ENCODE data around the gene LINGO1.

The LINGO1 gene

GRCh38 chr15:77582763-77583162, 49.9 kb downstream of the LINGO1 start:
- peak overlapping the region; percentile 49 for H2BK15ac ChIP-seq (ENCODE audit: low read length)
- no peak overlapping the region for H4K91ac ChIP-seq (ENCODE audit: low read depth, low read length, poor library complexity)
- no peak overlapping the region for H3K4me2 ChIP-seq (ENCODE audit: insufficient read depth, low read length, poor library complexity, severe bottlenecking)
- peaks cover 0 to 7% (median 3%) of the 10 kb centered on the region in 3 experiments for H3K27me3 ChIP-seq (ENCODE audit: control insufficient read depth in 3 of 3, insufficient read depth in 3 of 3, low read depth in 1 of 3, low read length in 3 of 3)
- no peak overlapping the region for H4K8ac ChIP-seq (ENCODE audit: low read depth, low read length)
- H2AFZ ChIP-seq (ENCODE audit: low read length) = no peak overlapping the region
- no peak overlapping the region for H3K4me3 ChIP-seq (ENCODE audit: low read length in 2 of 2)
- peak overlapping the region; percentile 13 for H3K23ac ChIP-seq (ENCODE audit: low read depth, low read length, poor library complexity)
- no peaks in the 10 kb centered on the region for H3K36me3 ChIP-seq (replicated peaks in 1 of 2; ENCODE audit: control insufficient read depth in 2 of 2, insufficient read depth in 2 of 2, low read length in 2 of 2)
- peak overlapping the region; percentile 84 for H3K14ac ChIP-seq (ENCODE audit: low read length)
- H3K79me1 ChIP-seq (ENCODE audit: low read depth, low read length) = no peaks in the 10 kb centered on the region
- peak overlapping the region; percentile 7 for H3K18ac ChIP-seq (ENCODE audit: low read length)
- no peak overlapping the region for H3K9ac ChIP-seq (ENCODE audit: low read depth, low read length, poor library complexity)
- no peak for DNase-seq (ENCODE audit: low spot score)
- peak overlapping the region; percentile 85 for H2BK5ac ChIP-seq (ENCODE audit: low read length)
- H2BK120ac ChIP-seq (ENCODE audit: low read depth, low read length) = no peak overlapping the region
- WGBS, 2 donors (ENCODE audit: extremely low coverage in 2 of 2, insufficient read length in 2 of 2, insufficient replicate concordance in 1 of 2) = no CpG with 5 or more reads among the region's 5 CpGs
- H3K4ac ChIP-seq (ENCODE audit: low read length) = no peak overlapping the region
- H3K9me3 ChIP-seq (replicated peaks in 1 of 2; ENCODE audit: control insufficient read depth in 2 of 2, insufficient read depth in 1 of 2, low read depth in 1 of 2, low read length in 2 of 2) = no peaks in the 10 kb centered on the region
- H2AK5ac ChIP-seq (ENCODE audit: low read depth, low read length) = peak overlapping the region; percentile 57
- peaks cover 4 to 6% of the 10 kb centered on the region in 2 donors for H3K4me1 ChIP-seq (ENCODE audit: control insufficient read depth in 2 of 2, insufficient read depth in 1 of 2, low read depth in 1 of 2, low read length in 2 of 2)
- H2BK12ac ChIP-seq (ENCODE audit: low read length) = no peak overlapping the region
- H3K27ac ChIP-seq (replicated peaks; ENCODE audit: low read length) = no peak overlapping the region

GRCh38 chr15:77581896-77582569, 50.7 kb downstream of the LINGO1 start:
- no peak overlapping the region for H2BK120ac ChIP-seq (ENCODE audit: low read depth, low read length)
- peak overlapping the region; percentile 57 for H2AK5ac ChIP-seq (ENCODE audit: low read depth, low read length)
- no peaks in the 10 kb centered on the region for H3K9me3 ChIP-seq (replicated peaks in 1 of 2; ENCODE audit: control insufficient read depth in 2 of 2, insufficient read depth in 1 of 2, low read depth in 1 of 2, low read length in 2 of 2)
- peaks cover 0 to 7% (median 3%) of the 10 kb centered on the region in 3 experiments for H3K27me3 ChIP-seq (ENCODE audit: control insufficient read depth in 3 of 3, insufficient read depth in 3 of 3, low read depth in 1 of 3, low read length in 3 of 3)
- no peak overlapping the region for H2AFZ ChIP-seq (ENCODE audit: low read length)
- no peaks in the 10 kb centered on the region for H3K36me3 ChIP-seq (replicated peaks in 1 of 2; ENCODE audit: control insufficient read depth in 2 of 2, insufficient read depth in 2 of 2, low read length in 2 of 2)
- no peak overlapping the region for H3K4me2 ChIP-seq (ENCODE audit: insufficient read depth, low read length, poor library complexity, severe bottlenecking)
- peak overlapping the region; percentile 52 for H3K18ac ChIP-seq (ENCODE audit: low read length)
- peak overlapping the region; percentile 49 for H2BK15ac ChIP-seq (ENCODE audit: low read length)
- H3K4me1 ChIP-seq (ENCODE audit: control insufficient read depth in 2 of 2, insufficient read depth in 1 of 2, low read depth in 1 of 2, low read length in 2 of 2) = peaks cover 9 to 13% of the 10 kb centered on the region in 2 donors
- no CpG with 5 or more reads among the region's 18 CpGs for WGBS, 2 donors (ENCODE audit: extremely low coverage in 2 of 2, insufficient read length in 2 of 2, insufficient replicate concordance in 1 of 2)
- H3K4me3 ChIP-seq (ENCODE audit: low read length in 2 of 2) = no peak overlapping the region
- no peak overlapping the region for H3K27ac ChIP-seq (replicated peaks; ENCODE audit: low read length)
- no peak overlapping the region for H4K8ac ChIP-seq (ENCODE audit: low read depth, low read length)
- DNase-seq (ENCODE audit: low spot score) = no peak
- H2BK5ac ChIP-seq (ENCODE audit: low read length) = no peak overlapping the region
- peak overlapping the region; percentile 32 for H3K9ac ChIP-seq (ENCODE audit: low read depth, low read length, poor library complexity)
- no peak overlapping the region for H3K4ac ChIP-seq (ENCODE audit: low read length)
- H2BK12ac ChIP-seq (ENCODE audit: low read length) = no peak overlapping the region
- no peaks in the 10 kb centered on the region for H3K79me1 ChIP-seq (ENCODE audit: low read depth, low read length)
- H3K23ac ChIP-seq (ENCODE audit: low read depth, low read length, poor library complexity) = no peak overlapping the region
- H3K14ac ChIP-seq (ENCODE audit: low read length) = no peak overlapping the region
- H4K91ac ChIP-seq (ENCODE audit: low read depth, low read length, poor library complexity) = no peak overlapping the region

GRCh38 chr15:77580996-77581682, 51.6 kb downstream of the LINGO1 start:
- Histone ChIP-seq H4K91ac (ENCODE audit: low read depth, low read length, poor library complexity) (no peak overlapping the region), H3K23ac (ENCODE audit: low read depth, low read length, poor library complexity) (no peak overlapping the region), H3K36me3 (replicated peaks in 1 of 2; ENCODE audit: control insufficient read depth in 2 of 2, insufficient read depth in 2 of 2, low read length in 2 of 2) (no peaks in the 10 kb centered on the region), H3K4me1 (ENCODE audit: control insufficient read depth in 2 of 2, insufficient read depth in 1 of 2, low read depth in 1 of 2, low read length in 2 of 2) (peaks cover 10 to 13% of the 10 kb centered on the region in 2 donors), H2AK5ac (ENCODE audit: low read depth, low read length) (no peak overlapping the region), H3K27ac (replicated peaks; ENCODE audit: low read length) (no peak overlapping the region), H3K4me3 (ENCODE audit: low read length in 2 of 2) (no peak overlapping the region), H3K4me2 (ENCODE audit: insufficient read depth, low read length, poor library complexity, severe bottlenecking) (no peak overlapping the region), H3K9ac (ENCODE audit: low read depth, low read length, poor library complexity) (no peak overlapping the region), H2BK5ac (ENCODE audit: low read length) (no peak overlapping the region), H2BK12ac (ENCODE audit: low read length) (no peak overlapping the region), H3K4ac (ENCODE audit: low read length) (no peak overlapping the region), H4K8ac (ENCODE audit: low read depth, low read length) (no peak overlapping the region), H2AFZ (ENCODE audit: low read length) (no peak overlapping the region), H2BK15ac (ENCODE audit: low read length) (no peak overlapping the region), H3K27me3 (ENCODE audit: control insufficient read depth in 3 of 3, insufficient read depth in 3 of 3, low read depth in 1 of 3, low read length in 3 of 3) (peaks cover 0 to 3% (median 3%) of the 10 kb centered on the region in 3 experiments), H2BK120ac (ENCODE audit: low read depth, low read length) (no peak overlapping the region), H3K18ac (ENCODE audit: low read length) (no peak overlapping the region), H3K79me1 (ENCODE audit: low read depth, low read length) (no peaks in the 10 kb centered on the region), H3K14ac (ENCODE audit: low read length) (no peak overlapping the region), H3K9me3 (replicated peaks in 1 of 2; ENCODE audit: control insufficient read depth in 2 of 2, insufficient read depth in 1 of 2, low read depth in 1 of 2, low read length in 2 of 2) (no peaks in the 10 kb centered on the region)
- no CpG with 5 or more reads among the region's 16 CpGs for WGBS, 2 donors (ENCODE audit: extremely low coverage in 2 of 2, insufficient read length in 2 of 2, insufficient replicate concordance in 1 of 2)
- no peak for DNase-seq (ENCODE audit: low spot score)

GRCh38 chr15:77579498-77580188, 53.1 kb downstream of the LINGO1 start:
- Histone ChIP-seq H3K27me3 (ENCODE audit: control insufficient read depth in 3 of 3, insufficient read depth in 3 of 3, low read depth in 1 of 3, low read length in 3 of 3) (peaks cover 0 to 3% (median 0%) of the 10 kb centered on the region in 3 experiments), H4K8ac (ENCODE audit: low read depth, low read length) (no peak overlapping the region), H3K36me3 (replicated peaks in 1 of 2; ENCODE audit: control insufficient read depth in 2 of 2, insufficient read depth in 2 of 2, low read length in 2 of 2) (no peaks in the 10 kb centered on the region)

More at GRCh38 chr15:77579498-77580188, 53.1 kb downstream of the LINGO1 start:
- peak overlapping the region; percentile 61 for H4K91ac ChIP-seq (ENCODE audit: low read depth, low read length, poor library complexity)
- H3K4ac ChIP-seq (ENCODE audit: low read length) = no peak overlapping the region
- H3K9ac ChIP-seq (ENCODE audit: low read depth, low read length, poor library complexity) = peak overlapping the region; percentile 46
- peak overlapping the region; percentile 42 for H2BK15ac ChIP-seq (ENCODE audit: low read length)
- DNase-seq (ENCODE audit: low spot score) = no peak
- no peaks in the 10 kb centered on the region for H3K9me3 ChIP-seq (replicated peaks in 1 of 2; ENCODE audit: control insufficient read depth in 2 of 2, insufficient read depth in 1 of 2, low read depth in 1 of 2, low read length in 2 of 2)
- H2BK12ac ChIP-seq (ENCODE audit: low read length) = no peak overlapping the region
- peak overlapping the region; percentile 68 for H2AK5ac ChIP-seq (ENCODE audit: low read depth, low read length)
- no peak overlapping the region for H3K27ac ChIP-seq (replicated peaks; ENCODE audit: low read length)
- no peak overlapping the region for H3K23ac ChIP-seq (ENCODE audit: low read depth, low read length, poor library complexity)
- no peak overlapping the region for H3K14ac ChIP-seq (ENCODE audit: low read length)
- WGBS, 2 donors (ENCODE audit: extremely low coverage in 2 of 2, insufficient read length in 2 of 2, insufficient replicate concordance in 1 of 2) = no CpG with 5 or more reads among the region's 13 CpGs
- peaks cover 10 to 13% of the 10 kb centered on the region in 2 donors for H3K4me1 ChIP-seq (ENCODE audit: control insufficient read depth in 2 of 2, insufficient read depth in 1 of 2, low read depth in 1 of 2, low read length in 2 of 2)
- no peak overlapping the region for H2BK5ac ChIP-seq (ENCODE audit: low read length)
- peak overlapping the region; percentile 42 for H3K18ac ChIP-seq (ENCODE audit: low read length)
- no peaks in the 10 kb centered on the region for H3K79me1 ChIP-seq (ENCODE audit: low read depth, low read length)
- H3K4me2 ChIP-seq (ENCODE audit: insufficient read depth, low read length, poor library complexity, severe bottlenecking) = no peak overlapping the region
- no peak overlapping the region for H2AFZ ChIP-seq (ENCODE audit: low read length)
- no peak overlapping the region for H2BK120ac ChIP-seq (ENCODE audit: low read depth, low read length)
- H3K4me3 ChIP-seq (ENCODE audit: low read length in 2 of 2) = no peak overlapping the region

Data from neuronal stem cell (in vitro differentiated cells).